HG02571 (cell line): ENCODE results near the gene NLRP11.
"Not testable (repeated sequence)": the region's sequence is repeated elsewhere in the genome, so short reads cannot be mapped to it uniquely, and the experiment has no call there.

Source experiments
- ATAC-seq: cut with Tn5 transposase; IDR thresholded peaks from one replicate; pipeline ENCODE4 v1.9.1; 2021; ENCODE audit warnings: mild to moderate bottlenecking, moderate library complexity; ENCODE audit not compliant: unreplicated experiment

Gene NLRP11

DNA sequence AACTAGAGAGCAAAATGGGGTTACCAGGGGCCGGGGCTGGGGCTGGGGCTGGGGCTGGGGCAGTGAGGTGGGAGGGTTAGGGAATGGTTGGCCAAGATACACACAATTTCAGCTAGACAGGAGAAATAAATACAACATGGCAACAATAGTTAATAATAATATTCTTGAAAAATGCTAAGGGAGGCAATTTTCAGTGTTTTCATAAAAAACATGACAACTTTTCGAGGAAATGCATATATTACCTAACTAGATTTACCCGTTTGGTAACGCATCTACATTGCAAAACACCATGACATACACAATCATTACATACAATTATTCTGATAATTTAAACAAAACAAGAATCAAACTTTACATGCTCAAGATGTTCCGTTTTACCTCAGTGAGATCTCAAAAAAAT, 50.7 kb downstream of the NLRP11 start:
- no peak for ATAC-seq

DNA sequence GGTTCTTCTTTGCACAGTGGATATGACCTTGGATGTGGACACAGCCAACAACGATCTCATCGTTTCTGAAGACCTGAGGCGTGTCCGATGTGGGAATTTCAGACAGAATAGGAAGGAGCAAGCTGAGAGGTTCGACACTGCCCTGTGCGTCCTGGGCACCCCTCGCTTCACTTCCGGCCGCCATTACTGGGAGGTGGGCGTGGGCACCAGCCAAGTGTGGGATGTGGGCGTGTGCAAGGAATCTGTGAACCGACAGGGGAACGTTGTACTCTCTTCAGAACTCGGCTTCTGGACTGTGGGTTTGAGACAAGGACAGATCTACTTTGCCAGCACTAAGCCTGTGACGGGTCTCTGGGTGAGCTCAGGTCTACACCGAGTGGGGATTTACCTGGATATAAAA, 53.5 kb downstream of the NLRP11 start:
- no peak for ATAC-seq

DNA sequence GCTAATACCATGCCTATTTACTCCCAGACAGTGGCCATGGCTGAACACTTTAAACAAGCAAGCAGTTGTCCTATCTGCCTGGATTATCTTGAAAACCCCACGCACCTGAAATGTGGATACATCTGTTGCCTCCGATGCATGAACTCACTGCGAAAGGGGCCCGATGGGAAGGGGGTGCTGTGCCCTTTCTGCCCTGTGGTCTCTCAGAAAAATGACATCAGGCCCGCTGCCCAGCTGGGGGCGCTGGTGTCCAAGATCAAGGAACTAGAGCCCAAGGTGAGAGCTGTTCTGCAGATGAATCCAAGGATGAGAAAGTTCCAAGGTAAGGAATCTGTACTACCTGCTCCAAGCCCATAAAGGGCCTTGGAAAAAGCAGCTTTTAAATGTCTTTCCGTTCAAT, 54.3 kb downstream of the NLRP11 start:
- ATAC-seq, result no peak

DNA sequence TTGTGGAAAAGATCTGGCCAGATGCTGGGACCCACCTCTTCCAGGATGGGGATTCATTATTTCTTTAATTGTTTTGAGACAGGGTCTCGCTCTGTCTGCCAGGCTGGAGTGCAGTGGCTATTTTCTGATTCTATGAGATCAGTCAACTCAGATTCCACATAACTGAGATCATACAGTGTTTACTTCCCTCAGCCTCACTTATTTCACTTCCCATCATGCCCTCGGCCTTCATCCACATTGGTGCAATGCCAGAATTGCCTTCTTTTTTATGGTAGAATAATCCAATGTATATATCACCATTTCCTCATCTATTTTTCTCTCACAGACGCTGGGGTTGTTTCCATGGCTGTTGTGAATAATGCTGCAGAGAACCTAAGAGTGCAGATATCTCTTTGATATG, 62.2 kb downstream of the NLRP11 start:
- ATAC-seq, result not testable (repeated sequence)

DNA sequence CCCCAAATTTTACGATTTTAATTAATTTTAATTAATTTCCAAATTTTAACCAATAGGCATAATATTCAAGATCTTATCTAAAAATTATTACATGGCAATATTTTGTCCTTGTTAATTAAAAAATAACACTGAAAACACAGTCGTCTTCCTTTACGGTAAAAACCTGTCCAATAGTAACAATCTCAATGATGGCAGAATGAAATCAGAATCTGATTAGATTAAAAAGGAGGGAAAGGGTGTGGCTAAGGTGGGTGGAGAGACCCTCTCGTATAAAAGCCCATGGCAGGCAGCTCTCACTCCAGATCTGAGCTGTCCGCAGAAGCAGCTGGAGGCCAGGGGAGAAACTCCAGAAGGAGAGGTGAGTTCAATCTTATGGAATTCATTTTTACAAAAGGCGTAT, 63.0 kb downstream of the NLRP11 start, which contains the start of gene RFPL4AL1:
TSS of gene RFPL4AL1 (plus strand) at position 301 of the 400 bp plus-strand sequence. CDS start 2,687 bp downstream, outside the sequence.
- not testable (repeated sequence) for ATAC-seq

DNA sequence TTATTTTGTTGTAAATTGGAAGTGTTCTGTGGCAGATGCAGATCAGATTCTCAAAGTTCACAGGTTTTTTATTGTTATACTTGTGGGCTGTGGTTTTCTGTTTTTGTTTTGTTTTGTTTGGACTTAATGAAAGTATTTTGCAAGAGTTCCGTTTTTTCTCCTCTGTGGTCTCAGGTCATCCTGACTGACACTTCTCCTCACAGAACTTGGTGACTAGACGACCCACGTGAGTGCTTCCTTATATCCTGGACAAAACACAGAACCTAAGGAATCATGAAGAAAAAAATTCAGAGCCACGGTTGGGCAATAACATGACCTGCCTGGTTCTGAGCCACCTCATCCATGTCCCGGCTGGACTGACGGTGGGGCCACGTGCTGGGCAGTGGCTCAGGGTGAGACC, 65.3 kb downstream of the NLRP11 start:
- ATAC-seq, result no peak

DNA sequence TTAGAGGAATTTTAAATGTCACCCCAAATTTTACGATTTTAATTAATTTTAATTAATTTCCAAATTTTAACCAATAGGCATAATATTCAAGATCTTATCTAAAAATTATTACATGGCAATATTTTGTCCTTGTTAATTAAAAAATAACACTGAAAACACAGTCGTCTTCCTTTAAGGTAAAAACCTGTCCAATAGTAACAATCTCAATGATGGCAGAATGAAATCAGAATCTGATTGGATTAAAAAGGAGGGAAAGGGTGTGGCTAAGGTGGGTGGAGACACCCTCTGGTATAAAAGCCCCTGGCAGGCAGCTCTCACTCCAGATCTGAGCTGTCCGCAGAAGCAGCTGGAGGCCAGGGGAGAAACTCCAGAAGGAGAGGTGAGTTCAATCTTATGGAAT, 73.0 kb downstream of the NLRP11 start, which contains the start of gene RFPL4A:
TSS of gene RFPL4A (plus strand) at position 301 of the 400 bp plus-strand sequence. CDS start 2,704 bp downstream, outside the sequence.
- not testable (repeated sequence) for ATAC-seq

DNA sequence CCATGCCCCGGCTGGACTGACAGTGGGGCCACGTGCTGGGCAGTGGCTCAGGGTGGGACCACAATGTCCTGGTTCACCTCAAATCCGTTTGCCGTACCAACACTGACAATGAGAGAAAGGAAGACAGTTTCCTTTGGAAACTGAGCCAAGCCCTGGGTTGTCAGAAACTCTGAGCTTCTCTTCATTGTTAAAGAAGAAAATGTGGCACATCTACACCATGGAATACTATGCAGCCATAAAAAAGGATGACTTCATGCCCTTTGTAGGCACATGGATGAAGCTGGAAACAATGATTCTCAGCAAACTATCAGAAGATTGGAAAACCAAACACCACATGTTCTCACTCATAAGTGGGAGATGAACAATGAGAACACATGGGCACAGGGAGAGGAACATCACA, 75.0 kb downstream of the NLRP11 start:
- ATAC-seq, result not testable (repeated sequence)

DNA sequence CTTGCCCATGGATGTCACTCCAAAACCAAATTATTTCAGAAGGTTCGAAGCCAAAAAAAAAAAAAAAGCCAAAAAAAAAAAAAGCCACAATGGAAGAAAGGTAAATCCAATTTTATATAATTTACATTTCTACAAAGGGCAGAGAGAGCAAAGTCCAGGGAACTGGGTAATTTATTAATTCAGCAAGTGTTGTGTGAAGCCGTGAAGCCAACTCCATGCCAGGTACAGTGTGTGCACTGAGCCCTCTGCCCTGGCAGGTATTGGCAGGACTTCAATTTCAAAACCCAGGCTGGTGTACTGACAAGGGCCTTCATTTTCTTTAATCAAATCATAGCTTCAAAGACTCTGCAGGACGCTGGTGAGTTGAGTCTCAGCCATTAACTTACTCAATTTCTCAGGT, 78.4 kb downstream of the NLRP11 start:
- no peak for ATAC-seq

DNA sequence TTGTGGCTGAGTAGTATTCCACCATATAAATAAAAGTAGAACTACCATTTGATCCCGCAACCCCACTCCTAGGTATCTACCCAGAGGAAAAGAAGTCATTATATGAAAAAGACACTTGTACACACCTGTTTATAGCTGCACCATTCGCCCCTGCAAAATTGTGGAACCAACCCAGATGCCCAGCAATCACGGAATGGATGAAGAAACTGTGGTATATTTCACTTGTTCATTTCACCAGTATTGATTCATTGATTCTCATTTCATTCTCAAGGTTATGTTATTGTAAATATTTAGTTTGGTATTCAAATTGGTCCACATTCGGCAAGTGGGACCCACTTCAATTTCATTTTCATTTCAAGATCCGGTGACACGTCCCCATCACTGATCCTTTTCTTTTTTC, 81.1 kb downstream of the NLRP11 start:
- ATAC-seq, result no peak

DNA sequence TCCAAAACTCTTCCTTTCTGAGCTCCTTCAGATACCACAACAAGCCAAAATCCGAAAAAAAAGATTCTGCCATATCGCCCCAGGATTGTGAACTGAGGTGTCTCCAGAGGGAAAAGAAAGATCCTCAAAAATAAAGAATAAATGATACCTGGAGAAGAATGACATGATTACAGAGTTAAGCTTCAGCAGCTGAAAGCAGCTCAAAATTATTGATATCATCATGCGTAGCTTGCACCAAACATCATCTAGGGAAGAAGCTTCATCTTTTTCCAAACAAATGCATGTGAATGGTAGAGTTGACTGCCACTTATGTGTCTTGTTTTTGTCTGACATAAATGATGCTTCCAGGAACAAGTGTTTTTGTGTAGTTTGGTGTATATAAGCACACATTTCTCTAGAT, 93.5 kb downstream of the NLRP11 start, which contains the start of gene NLRP9:
TSS of gene NLRP9 (minus strand) at position 101 of the 400 bp plus-strand sequence. CDS start at position 73, 28 bp downstream.
- ATAC-seq, result no peak
